Measurements from ENCODE around the gene IGSF22. TPM values are rescaled to one million over a fixed set of nuclear protein-coding genes. Genes with fewer than 3 reads are reported as not detected.

Gene IGSF22
- total and polyA plus RNA-seq, 2 of the 8 experiments (the other 6 are each of a cell fraction or from before 2014, with no cell fraction given): 0.14 TPM; not detected in 1

GRCh38 chr11:18773681-18774080, 47.7 kb upstream of the IGSF22 start:
- Histone ChIP-seq H3K4me3 (ENCODE audit: extremely low read depth in 1 of 4, insufficient read depth in 2 of 4, low read depth in 3 of 4, low read length in 4 of 4) (no peak overlapping the region), H3K36me3 (ENCODE audit: control insufficient read depth in 2 of 4, insufficient read depth in 4 of 4, low read length in 3 of 4) (no peaks in the 10 kb centered on the region), H3K4me2 (ENCODE audit: insufficient read depth in 1 of 2, low read depth in 2 of 2, low read length in 2 of 2) (peak overlapping the region in 1 of 2 experiments; percentile 19; a peak in 1 of 4 replicates), H4K5ac (ENCODE audit: insufficient read length, low read depth, low read length) (no peak overlapping the region), H3K4me1 (replicated peaks in 1 of 4; ENCODE audit: control insufficient read depth in 3 of 4, insufficient read depth in 4 of 4, low read length in 3 of 4) (peaks cover 0 to 20% (median 8%) of the 10 kb centered on the region in 4 experiments; a peak in 5 of 7 replicates), H4K20me1 (replicated peaks in 1 of 2; ENCODE audit: control insufficient read depth in 1 of 2, insufficient read depth in 2 of 2, low read length in 2 of 2) (no peaks in the 10 kb centered on the region), H3K9ac (replicated peaks in 1 of 4; ENCODE audit: extremely low read depth in 1 of 4, low read depth in 3 of 4, low read length in 3 of 4) (no peak overlapping the region), H3K27me3 (replicated peaks in 1 of 4; ENCODE audit: control insufficient read depth in 3 of 4, extremely low read depth in 1 of 4, insufficient read depth in 3 of 4, low read length in 3 of 4) (0 out of 7 replicates have a peak, but pooled peaks cover 0 to 3% (median 0%) of the 10 kb centered on the region in 4 experiments), H4K8ac (ENCODE audit: extremely low read depth, insufficient read depth, low read length) (no peak overlapping the region), H2AK5ac (ENCODE audit: low read depth, low read length) (peak overlapping the region; percentile 47; the same call in 1 of the 2 replicates), H3K27ac (ENCODE audit: low read depth, low read length) (no peak overlapping the region), H3K56ac (replicated peaks; ENCODE audit: insufficient read length, low read depth, low read length) (no peak overlapping the region), H2BK12ac (ENCODE audit: low read depth, low read length) (no peak overlapping the region; the same call in 1 of the 2 replicates), H3K14ac (ENCODE audit: insufficient read length) (no peak overlapping the region), H3K79me2 (ENCODE audit: control insufficient read depth in 1 of 2, insufficient read depth in 2 of 2, low read length in 2 of 2) (no peaks in the 10 kb centered on the region), H3K4ac (replicated peaks; ENCODE audit: insufficient read length, low read depth, low read length) (no peak overlapping the region), H3K23ac (ENCODE audit: insufficient read length) (no peak overlapping the region), H2BK15ac (ENCODE audit: low read length) (0 out of 2 replicates have a peak overlapping the region, but pooled peaks have one; percentile 1), H2AFZ (ENCODE audit: low read length) (no peak overlapping the region), H4K91ac (replicated peaks; ENCODE audit: insufficient read length, low read length) (no peak overlapping the region), H3K23me2 (ENCODE audit: low read depth, low read length) (no peaks in the 10 kb centered on the region), H3K9me3 (ENCODE audit: insufficient read depth in 2 of 2, low read depth in 1 of 2, low read length in 1 of 2) (no peaks in the 10 kb centered on the region), H2BK5ac (ENCODE audit: low read depth, low read length) (no peak overlapping the region), H2BK120ac (replicated peaks; ENCODE audit: low read depth, low read length) (no peak overlapping the region), H3K79me1 (ENCODE audit: low read depth, low read length) (no peaks in the 10 kb centered on the region), H2BK20ac (ENCODE audit: low read length) (peak overlapping the region; percentile 40; the same call in 1 of the 2 replicates), H3K18ac (ENCODE audit: extremely low read depth, low read length) (no peak overlapping the region)
- DNase-seq (ENCODE audit: low read depth in 1 of 2, low spot score in 2 of 2) (no peak), FAIRE-seq (no peak)
- no peak for TF ChIP-seq EGR1 (IDR thresholded peaks at IDR 0.05; ENCODE audit: borderline replicate concordance, low read depth, low read length)
- TF ChIP-seq EP300 (IDR thresholded peaks at IDR 0.05; ENCODE audit: borderline replicate concordance in 1 of 2, low read depth in 2 of 2, low read length in 2 of 2): no peak
- TF ChIP-seq SP1 (IDR thresholded peaks at IDR 0.05; ENCODE audit: low read depth, low read length): no peak
- no peak for TF ChIP-seq FOSL1 (IDR thresholded peaks at IDR 0.05; ENCODE audit: insufficient read depth, low read depth, low read length)
- TF ChIP-seq E2F6 (IDR thresholded peaks at IDR 0.05): no peak
- TF ChIP-seq SAP30 (IDR thresholded peaks at IDR 0.05; ENCODE audit: insufficient read depth, insufficient replicate concordance, low read length): no peak
- no peak for TF ChIP-seq CTCF (IDR thresholded peaks at IDR 0.05; ENCODE audit: control extremely low read depth in 1 of 3, insufficient read depth in 1 of 3, low read depth in 1 of 3, low read length in 3 of 3)
- no peak for TF ChIP-seq NRF1 (IDR thresholded peaks at IDR 0.05; ENCODE audit: low read depth, low read length)
- no peak for TF ChIP-seq RXRA (IDR thresholded peaks at IDR 0.05; ENCODE audit: insufficient read depth, low read depth, low read length)
- ChIA-PET POLR2A (ENCODE audit: partially characterized antibody) (interaction anchor here (1.0 kb wide), 1 partner anchor 16 kb away, joined by 3 read pairs; no protein-coding TSS in a partner anchor), CTCF (ENCODE audit: partially characterized antibody) (interaction anchor here (2.5 to 12.1 kb wide), 4 partner anchors 10 to 24 kb away, joined by 10 to 363 read pairs (median 84); partner anchors contain the start of gene PTPN5)
- 94% methylated on average over 3 of the region's 3 CpGs; no CpG with 5 or more reads in 1 of the 2 experiments for WGBS, 2 experiments (ENCODE audit: extremely low coverage in 1 of 2, insufficient coverage in 1 of 2, insufficient read length in 1 of 2, insufficient replicate concordance in 2 of 2, low coverage in 1 of 2, low lambda C conversion rate in 2 of 2, missing lambda C conversion rate in 1 of 2)
